Left forelimb (tissue), 1 donor: ENCODE results near the gene OR4F6.

Experiments used
- DNase-seq: peaks from one replicate; pipeline ENCODE4 v3.0.0-alpha.2; 2018; ENCODE audit warnings: low spot score

The OR4F6 gene

DNA sequence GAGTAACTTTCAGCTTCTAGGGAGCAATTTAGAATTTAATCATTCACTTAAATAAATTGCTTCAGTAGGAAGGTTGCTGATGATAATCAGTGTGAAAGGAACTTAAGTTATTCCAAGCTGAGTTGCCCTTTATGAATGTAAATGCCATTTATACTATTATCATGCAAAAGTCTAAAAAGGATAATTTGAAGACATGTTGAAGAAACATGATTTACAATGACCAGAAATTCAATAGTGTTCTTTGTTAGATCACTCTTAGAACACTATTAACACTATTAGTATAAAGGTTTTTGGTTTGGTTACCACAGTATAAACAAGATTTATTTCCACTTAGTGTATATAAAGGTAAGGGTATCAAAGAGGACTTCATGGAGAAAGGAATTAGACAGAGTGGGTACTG, 1.6 kb downstream of the OR4F6 start:
- no peak for DNase-seq

DNA sequence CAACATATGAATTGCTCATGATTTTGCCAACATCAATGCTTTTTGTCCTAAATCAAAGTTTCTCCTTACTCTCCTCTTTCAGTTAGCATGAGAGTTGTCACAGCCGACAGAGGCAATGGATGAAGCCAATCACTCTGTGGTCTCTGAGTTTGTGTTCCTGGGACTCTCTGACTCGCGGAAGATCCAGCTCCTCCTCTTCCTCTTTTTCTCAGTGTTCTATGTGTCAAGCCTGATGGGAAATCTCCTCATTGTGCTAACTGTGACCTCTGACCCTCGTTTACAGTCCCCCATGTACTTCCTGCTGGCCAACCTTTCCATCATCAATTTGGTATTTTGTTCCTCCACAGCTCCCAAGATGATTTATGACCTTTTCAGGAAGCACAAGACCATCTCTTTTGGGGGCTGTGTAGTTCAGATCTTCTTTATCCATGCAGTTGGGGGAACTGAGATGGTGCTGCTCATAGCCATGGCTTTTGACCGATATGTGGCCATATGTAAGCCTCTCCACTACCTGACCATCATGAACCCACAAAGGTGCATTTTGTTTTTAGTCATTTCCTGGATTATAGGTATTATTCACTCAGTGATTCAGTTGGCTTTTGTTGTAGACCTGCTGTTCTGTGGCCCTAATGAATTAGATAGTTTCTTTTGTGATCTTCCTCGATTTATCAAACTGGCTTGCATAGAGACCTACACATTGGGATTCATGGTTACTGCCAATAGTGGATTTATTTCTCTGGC, 2.5 kb downstream of the OR4F6 start:
- DNase-seq, result no peak

- DNase-seq, result no peak
Measured at GRCh38 chr15:101807345-101807945, 4.1 kb downstream of the OR4F6 start.

- no peak for DNase-seq
Measured at GRCh38 chr15:101808201-101808600, 4.9 kb downstream of the OR4F6 start.

DNA sequence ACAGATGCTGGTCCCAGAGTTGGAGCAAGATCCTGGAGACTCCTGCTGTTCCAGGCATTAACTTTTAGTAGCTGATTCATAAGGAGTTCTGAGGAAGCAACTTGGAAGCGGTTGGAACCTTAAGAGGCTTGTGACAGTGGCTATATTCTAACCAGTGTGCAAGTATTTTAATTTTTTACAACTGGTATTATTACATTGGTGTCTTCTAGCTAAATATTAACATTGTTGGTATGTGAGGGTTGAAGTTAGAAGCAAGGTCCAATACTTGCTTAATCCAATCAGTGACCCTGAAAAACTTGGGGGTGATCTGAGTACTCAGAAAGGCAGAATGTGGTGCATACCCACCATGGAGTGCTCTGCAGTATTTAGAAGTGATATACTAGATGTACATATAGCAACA, 7.1 kb downstream of the OR4F6 start:
- no peak for DNase-seq

GRCh38 chr15:101810876-101811275, 7.6 kb downstream of the OR4F6 start:
- DNase-seq, result no peak

DNA sequence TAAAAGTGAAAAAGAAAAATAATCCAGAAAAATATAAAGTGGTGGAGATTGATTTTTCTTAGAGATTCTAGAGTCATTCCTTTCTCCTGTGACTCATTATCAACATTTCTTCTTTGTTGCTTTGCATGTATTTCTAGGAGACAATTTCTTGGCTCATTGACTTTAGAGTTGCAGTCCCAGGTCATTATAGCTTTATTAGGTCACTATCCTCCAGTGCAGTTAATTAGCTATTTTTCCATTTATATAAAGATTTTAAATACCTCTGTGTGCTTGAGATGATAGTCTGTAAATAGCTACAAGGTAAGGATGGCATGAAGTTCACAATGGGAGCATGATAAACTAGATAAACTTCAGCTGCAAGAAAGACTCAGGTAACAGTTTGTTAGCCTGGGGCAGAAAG, 8.6 kb downstream of the OR4F6 start, which contains the start of gene OR4F15:
OR4F15 (plus strand) TSS at position 301 of the 400 bp plus-strand sequence. CDS start 5,985 bp downstream, outside the sequence.
- DNase-seq, result no peak

DNA sequence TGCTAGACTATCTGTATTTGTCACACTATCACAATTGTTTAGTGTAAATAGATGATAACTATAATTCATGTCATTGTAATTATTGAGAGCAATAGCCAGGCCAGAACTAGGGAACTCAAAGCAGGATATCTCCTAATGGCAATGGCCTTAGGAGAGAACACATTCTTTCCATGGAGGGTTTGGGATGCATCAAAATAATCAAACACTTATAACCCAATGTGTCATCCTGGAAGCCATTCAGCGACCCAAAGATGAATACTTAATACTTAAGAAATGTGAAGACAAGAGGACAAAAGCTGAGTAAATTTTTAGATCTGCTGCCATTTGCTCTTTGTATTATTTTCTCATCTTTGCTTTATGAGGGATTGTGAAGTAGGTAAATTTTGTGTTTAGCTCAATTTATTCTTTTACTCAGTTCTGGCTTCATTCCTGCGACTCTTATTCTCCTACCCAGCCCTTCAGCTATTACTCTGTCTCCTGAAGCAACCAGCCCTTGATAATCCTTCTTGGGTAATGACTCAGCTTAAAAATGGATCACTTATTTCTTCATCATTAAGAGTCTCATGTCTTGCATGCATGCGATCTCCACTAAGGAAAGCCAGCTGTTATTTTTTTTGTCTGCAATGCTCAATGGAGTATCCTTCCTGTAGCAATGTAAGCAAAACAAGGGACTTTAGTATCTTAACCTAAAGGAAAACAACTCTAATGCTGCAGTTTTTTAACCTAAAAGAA, 10.7 kb downstream of the OR4F6 start:
- no peak for DNase-seq

- DNase-seq, result no peak
Measured at GRCh38 chr15:101820781-101821180, 17.5 kb downstream of the OR4F6 start.

- no peak for DNase-seq
Measured at GRCh38 chr15:101827257-101827656, 23.9 kb downstream of the OR4F6 start.

GRCh38 chr15:101828774-101829173, 25.5 kb downstream of the OR4F6 start:
- no peak for DNase-seq

GRCh38 chr15:101841656-101842055, 38.3 kb downstream of the OR4F6 start:
- DNase-seq, result no peak

GRCh38 chr15:101844916-101845315, 41.6 kb downstream of the OR4F6 start:
- DNase-seq, result no peak

- no peak for DNase-seq
Measured at GRCh38 chr15:101852356-101852755, 49.0 kb downstream of the OR4F6 start.
